ENCODE data around the gene PLAGL2. TPM values are rescaled to one million over a fixed set of nuclear protein-coding genes. Genes with fewer than 3 reads are reported as not detected.

PLAGL2 gene
- total and polyA plus RNA-seq, 9 donors, result 3.3 to 16.5 (median 13.0) TPM

- Histone ChIP-seq H3K36me3 (ENCODE audit: control insufficient read depth, insufficient read depth, low read length) (peaks cover 63% of the 10 kb centered on the region), H3K27me3 (ENCODE audit: control insufficient read depth, insufficient read depth, low read length) (no peaks in the 10 kb centered on the region), H3K9me3 (replicated peaks; ENCODE audit: control insufficient read depth, low read depth, low read length) (no peaks in the 10 kb centered on the region), H3K4me3 (ENCODE audit: low read length) (no peak overlapping the region), H3K4me1 (ENCODE audit: control insufficient read depth, insufficient read depth, low read length) (no peaks in the 10 kb centered on the region), H3K27ac (ENCODE audit: low read length) (no peak overlapping the region)
- no peak for DNase-seq
- 86% methylated on average over 9 of the region's 21 CpGs for WGBS (ENCODE audit: insufficient coverage)
These were observed 42.4 kb downstream of the PLAGL2 start for GRCh38 chr20:32164984-32165735.

- no peak overlapping the region for H3K4me3 ChIP-seq (ENCODE audit: low read length)
- no peaks in the 10 kb centered on the region for H3K9me3 ChIP-seq (replicated peaks; ENCODE audit: control insufficient read depth, low read depth, low read length)
- no peak overlapping the region for H3K27ac ChIP-seq (ENCODE audit: low read length)
- WGBS (ENCODE audit: insufficient coverage), result 50% methylated on average over 1 of the region's 5 CpGs
- no peaks in the 10 kb centered on the region for H3K4me1 ChIP-seq (ENCODE audit: control insufficient read depth, insufficient read depth, low read length)
- no peaks in the 10 kb centered on the region for H3K27me3 ChIP-seq (ENCODE audit: control insufficient read depth, insufficient read depth, low read length)
- no peak for DNase-seq
- peaks cover 75% of the 10 kb centered on the region for H3K36me3 ChIP-seq (ENCODE audit: control insufficient read depth, insufficient read depth, low read length)
These were observed 43.6 kb downstream of the PLAGL2 start for GRCh38 chr20:32163951-32164350.

GRCh38 chr20:32162351-32162750 lies 45.2 kb downstream of the PLAGL2 start:
- Histone ChIP-seq H3K36me3 (ENCODE audit: control insufficient read depth, insufficient read depth, low read length) (peaks cover 85% of the 10 kb centered on the region), H3K9me3 (replicated peaks; ENCODE audit: control insufficient read depth, low read depth, low read length) (no peaks in the 10 kb centered on the region), H3K4me3 (ENCODE audit: low read length) (no peak overlapping the region), H3K4me1 (ENCODE audit: control insufficient read depth, insufficient read depth, low read length) (no peaks in the 10 kb centered on the region), H3K27me3 (ENCODE audit: control insufficient read depth, insufficient read depth, low read length) (no peaks in the 10 kb centered on the region), H3K27ac (ENCODE audit: low read length) (no peak overlapping the region)
- no peak for DNase-seq
- 75% methylated on average over 2 of the region's 3 CpGs for WGBS (ENCODE audit: insufficient coverage)

- Histone ChIP-seq H3K4me3 (ENCODE audit: low read length) (no peak overlapping the region), H3K27me3 (ENCODE audit: control insufficient read depth, insufficient read depth, low read length) (no peaks in the 10 kb centered on the region), H3K36me3 (ENCODE audit: control insufficient read depth, insufficient read depth, low read length) (peaks cover 68% of the 10 kb centered on the region), H3K9me3 (replicated peaks; ENCODE audit: control insufficient read depth, low read depth, low read length) (no peaks in the 10 kb centered on the region), H3K4me1 (ENCODE audit: control insufficient read depth, insufficient read depth, low read length) (peaks cover 4% of the 10 kb centered on the region), H3K27ac (ENCODE audit: low read length) (no peak overlapping the region)
- WGBS (ENCODE audit: insufficient coverage), result 95% methylated on average over 3 of the region's 5 CpGs
- no peak for DNase-seq
These were observed 47.2 kb downstream of the PLAGL2 start for GRCh38 chr20:32160341-32160740.

- 80% methylated on average over 4 of the region's 5 CpGs for WGBS (ENCODE audit: insufficient coverage)
- Histone ChIP-seq H3K4me1 (ENCODE audit: control insufficient read depth, insufficient read depth, low read length) (peaks cover 10% of the 10 kb centered on the region), H3K27ac (ENCODE audit: low read length) (no peak overlapping the region), H3K27me3 (ENCODE audit: control insufficient read depth, insufficient read depth, low read length) (no peaks in the 10 kb centered on the region), H3K9me3 (replicated peaks; ENCODE audit: control insufficient read depth, low read depth, low read length) (no peaks in the 10 kb centered on the region), H3K36me3 (ENCODE audit: control insufficient read depth, insufficient read depth, low read length) (peaks cover 67% of the 10 kb centered on the region), H3K4me3 (ENCODE audit: low read length) (no peak overlapping the region)
- DNase-seq, result no peak
These were observed 47.7 kb downstream of the PLAGL2 start for GRCh38 chr20:32159766-32160221.

GRCh38 chr20:32158943-32159660 lies 48.4 kb downstream of the PLAGL2 start:
- H3K9me3 ChIP-seq (replicated peaks; ENCODE audit: control insufficient read depth, low read depth, low read length), result no peaks in the 10 kb centered on the region
- H3K27me3 ChIP-seq (ENCODE audit: control insufficient read depth, insufficient read depth, low read length), result no peaks in the 10 kb centered on the region
- WGBS (ENCODE audit: insufficient coverage), result 100% methylated on average over 1 of the region's 4 CpGs
- H3K4me3 ChIP-seq (ENCODE audit: low read length), result no peak overlapping the region
- peaks cover 66% of the 10 kb centered on the region for H3K36me3 ChIP-seq (ENCODE audit: control insufficient read depth, insufficient read depth, low read length)
- peaks cover 12% of the 10 kb centered on the region for H3K4me1 ChIP-seq (ENCODE audit: control insufficient read depth, insufficient read depth, low read length)
- no peak for DNase-seq
- no peak overlapping the region for H3K27ac ChIP-seq (ENCODE audit: low read length)

- no peaks in the 10 kb centered on the region for H3K27me3 ChIP-seq (ENCODE audit: control insufficient read depth, insufficient read depth, low read length)
These were observed 49.2 kb downstream of the PLAGL2 start for GRCh38 chr20:32158351-32158750.

GRCh38 chr20:32157611-32158010 lies 49.9 kb downstream of the PLAGL2 start:
- Histone ChIP-seq H3K9me3 (replicated peaks; ENCODE audit: control insufficient read depth, low read depth, low read length) (no peaks in the 10 kb centered on the region), H3K4me3 (ENCODE audit: low read length) (no peak overlapping the region), H3K4me1 (ENCODE audit: control insufficient read depth, insufficient read depth, low read length) (peaks cover 17% of the 10 kb centered on the region), H3K27ac (ENCODE audit: low read length) (no peak overlapping the region), H3K27me3 (ENCODE audit: control insufficient read depth, insufficient read depth, low read length) (no peaks in the 10 kb centered on the region), H3K36me3 (ENCODE audit: control insufficient read depth, insufficient read depth, low read length) (peaks cover 73% of the 10 kb centered on the region)
- WGBS (ENCODE audit: insufficient coverage), result 94% methylated on average over 14 of the region's 14 CpGs
- no peak for DNase-seq

More at GRCh38 chr20:32158351-32158750, 49.2 kb downstream of the PLAGL2 start:
- H3K4me1 ChIP-seq (ENCODE audit: control insufficient read depth, insufficient read depth, low read length), result peaks cover 12% of the 10 kb centered on the region
- DNase-seq, result no peak
- 92% methylated on average over 11 of the region's 11 CpGs for WGBS (ENCODE audit: insufficient coverage)
- no peak overlapping the region for H3K27ac ChIP-seq (ENCODE audit: low read length)
- H3K9me3 ChIP-seq (replicated peaks; ENCODE audit: control insufficient read depth, low read depth, low read length), result no peaks in the 10 kb centered on the region
- H3K4me3 ChIP-seq (ENCODE audit: low read length), result no peak overlapping the region
- peaks cover 67% of the 10 kb centered on the region for H3K36me3 ChIP-seq (ENCODE audit: control insufficient read depth, insufficient read depth, low read length)

GRCh38 chr20:32155017-32155981 lies 52.2 kb downstream of the PLAGL2 start:
- 35% methylated on average over 8 of the region's 11 CpGs for WGBS (ENCODE audit: insufficient coverage)
- DNase-seq, result peak; percentile 85
- no peak overlapping the region for H3K4me3 ChIP-seq (ENCODE audit: low read length)
- H3K4me1 ChIP-seq (ENCODE audit: control insufficient read depth, insufficient read depth, low read length), result peaks cover 17% of the 10 kb centered on the region
- no peaks in the 10 kb centered on the region for H3K27me3 ChIP-seq (ENCODE audit: control insufficient read depth, insufficient read depth, low read length)
- H3K9me3 ChIP-seq (replicated peaks; ENCODE audit: control insufficient read depth, low read depth, low read length), result no peaks in the 10 kb centered on the region
- peak overlapping the region; percentile 24 for H3K27ac ChIP-seq (ENCODE audit: low read length)
- peaks cover 72% of the 10 kb centered on the region for H3K36me3 ChIP-seq (ENCODE audit: control insufficient read depth, insufficient read depth, low read length)
